CD4-positive, alpha-beta T cell (primary cell): ENCODE measurements around the gene LCE2A. TPM values are rescaled to one million over a fixed set of nuclear protein-coding genes. Genes with fewer than 3 reads are reported as not detected.

ENCODE experiments used
- ATAC-seq: fragments of 200-7000 bp; cut with Tn5 transposase; one replicate; pipeline ENCODE4 v1.10.0; 2022; ENCODE audit warnings: mild to moderate bottlenecking; ENCODE audit not compliant: poor library complexity
- CTCF ChIA-PET: fragments of 350-600 bp; sonication (Branson Sonifier 250); formaldehyde crosslinking; loops from one replicate; lab custom pipeline; 2021; ENCODE audit warnings: antibody characterized with exemption, inconsistent platforms; lab: Charles Lee
- POLR2A ChIA-PET: fragments of 350-600 bp; sonication (Branson Sonifier 250); formaldehyde crosslinking; loops from one replicate; lab custom pipeline; 2021; ENCODE audit warnings: antibody characterized with exemption, inconsistent platforms; lab: Charles Lee
- DNase-seq, 14 experiments: peaks; one replicate each; pipeline ENCODE4 v3.0.0-alpha.2; 2013 to 2020; ENCODE audit warnings: mixed read lengths in 2 of 14
- H3K27ac ChIP-seq, 2 donors: one replicate each; pipeline versions ENCODE4 v1.5.1 to v1.7.0; 2013; ENCODE audit warnings: low read length in 2 of 2, low read depth in 1 of 2, mild to moderate bottlenecking in 1 of 2
- H3K27me3 ChIP-seq, 2 experiments: 1 replicate in 1 of 2; 2 replicates in 1 of 2; pipeline versions ENCODE4 v1.6.1 to v1.7.0; 2013; ENCODE audit warnings: low read length in 2 of 2, control low read depth in 1 of 2, mild to moderate bottlenecking in 1 of 2, moderate library complexity in 1 of 2; ENCODE audit not compliant: insufficient read depth in 2 of 2, control insufficient read depth in 1 of 2
- H3K36me3 ChIP-seq: one replicate; pipeline ENCODE4 v1.6.1; 2013; ENCODE audit warnings: low read length, control low read depth; ENCODE audit not compliant: insufficient read depth
- H3K4me1 ChIP-seq: one replicate; pipeline ENCODE4 v1.6.1; 2013; ENCODE audit warnings: low read length, control low read depth; ENCODE audit not compliant: insufficient read depth
- H3K4me3 ChIP-seq: one replicate; pipeline ENCODE4 v1.5.1; 2013; ENCODE audit warnings: mild to moderate bottlenecking, low read length, moderate library complexity
- H3K9me3 ChIP-seq, 2 experiments: 1 replicate in 1 of 2; 2 replicates in 1 of 2; pipeline versions ENCODE4 v1.6.1 to v1.7.0; 2013; ENCODE audit warnings: low read length in 2 of 2, mild to moderate bottlenecking in 2 of 2, control low read depth in 1 of 2, moderate library complexity in 1 of 2; ENCODE audit not compliant: control insufficient read depth in 1 of 2, insufficient read depth in 1 of 2
- H3K27ac Mint-ChIP-seq: one replicate; pipeline ENCODE4 v1.8.0; 2020; ENCODE audit warnings: mixed read lengths
- H3K27me3 Mint-ChIP-seq: one replicate; pipeline ENCODE4 v1.8.0; 2021; ENCODE audit warnings: mixed read lengths
- H3K36me3 Mint-ChIP-seq: one replicate; pipeline ENCODE4 v1.8.0; 2021; ENCODE audit warnings: low read depth, mixed read lengths
- H3K4me1 Mint-ChIP-seq: one replicate; pipeline ENCODE4 v1.8.0; 2021; ENCODE audit warnings: low read depth, mixed read lengths
- H3K4me3 Mint-ChIP-seq: one replicate; pipeline ENCODE4 v1.8.0; 2020; ENCODE audit warnings: mild to moderate bottlenecking, mixed read lengths
- H3K9me3 Mint-ChIP-seq: one replicate; pipeline ENCODE4 v1.8.0; 2020; ENCODE audit warnings: mixed read lengths
- intact Hi-C, 2 experiments: fragments of 100-400 bp; cut with DNase I in 1 of 2; cut with micrococcal nuclease in 1 of 2; formaldehyde crosslinking; loops; one replicate each; pipeline versions ENCODE4 v1.15.1 to v1.9.0; 2023 to 2025; cut with DNase I, micrococcal nuclease
- polyA plus RNA-seq, 2 donors: library from polyadenylated mRNA; unstranded; fragments of 120-200 nt; gene quantifications; one replicate each; pipeline ENCODE4 v1.2.1, GENCODE V29; 2013
- total RNA-seq, 174 experiments: library from RNA in 2 of 174; stranded (reverse) in 2 of 174; gene quantifications; one replicate each; pipeline ENCODE4 v1.2.3 and lab custom pipeline; 2021 to 2026
- TF ChIP-seq, protein P1 (sequence below): fragments of 200-600 bp; IDR thresholded peaks from one replicate; pipeline ENCODE4 v1.8.0; 2022; ENCODE audit warnings: antibody characterized with exemption, mild to moderate bottlenecking

LCE2A gene, protein sequence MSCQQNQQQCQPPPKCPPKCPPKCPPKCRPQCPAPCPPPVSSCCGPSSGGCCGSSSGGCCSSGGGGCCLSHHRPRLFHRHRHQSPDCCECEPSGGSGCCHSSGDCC
- total RNA-seq (not detected), total RNA-seq (lab: John Stamatoyannopoulos, UW) (0 to 0.07 (median 0) reads per million in 172 experiments)
- polyA plus RNA-seq (2013, experiment 1 of 2), result not detected
- not detected for polyA plus RNA-seq (2013, experiment 2 of 2)

DNA sequence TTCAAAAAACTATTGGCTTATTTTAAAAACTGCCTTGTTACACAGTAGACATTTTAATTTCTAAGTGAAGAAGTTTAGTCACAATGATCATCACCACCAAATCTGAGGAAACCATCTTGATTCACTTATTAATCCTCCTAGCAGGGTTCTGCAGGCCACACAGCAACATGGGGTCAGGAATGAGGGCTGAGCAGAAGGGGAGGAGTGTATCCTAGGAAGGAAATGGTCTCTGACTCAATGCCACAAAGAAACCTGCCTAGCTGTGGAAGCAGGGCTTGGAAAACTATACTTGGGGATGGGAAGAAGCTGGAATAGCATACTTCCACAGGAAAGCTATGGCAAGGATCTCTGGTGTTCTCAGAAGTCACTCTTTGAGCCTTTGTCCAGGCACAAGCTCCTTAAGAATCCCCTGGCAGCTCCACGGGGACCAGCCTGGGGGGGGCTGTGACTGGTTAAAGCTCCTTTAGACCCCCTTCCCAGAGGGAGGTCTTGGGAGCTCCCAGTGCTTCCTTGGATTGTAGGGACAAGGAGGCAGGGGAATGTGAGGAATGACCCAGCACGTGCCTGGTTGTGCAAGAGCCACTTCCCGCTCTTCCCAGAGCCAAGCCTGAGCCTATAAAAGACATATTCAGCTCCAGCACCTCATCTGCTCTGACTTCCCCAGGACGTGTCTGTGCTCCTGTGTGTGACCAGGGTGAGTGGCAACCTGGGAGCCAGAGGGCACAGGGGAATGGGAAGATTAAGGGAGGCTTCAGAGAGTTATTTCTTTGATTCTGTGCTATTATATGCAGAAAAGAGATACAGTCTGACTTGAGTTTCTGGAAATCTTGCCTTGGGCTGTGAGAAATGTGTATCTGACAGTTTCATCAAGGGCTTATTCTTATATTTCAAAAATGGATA is at the start of gene LCE2A:
Gene LCE2A (plus strand): TSS at position 645 of the 900 bp plus-strand sequence. CDS start 557 bp downstream, outside the sequence.
- H3K36me3 ChIP-seq, result no peaks in the 10 kb centered on the region
- no peaks in the 10 kb centered on the region for H3K4me1 Mint-ChIP-seq
- no peaks in the 10 kb centered on the region for H3K4me1 ChIP-seq
- intact Hi-C loops, result no loop called here
- ChIA-PET POLR2A (no interaction called here), CTCF (no interaction called here)
- H3K9me3 Mint-ChIP-seq, result no peaks in the 10 kb centered on the region
- H3K27ac ChIP-seq, result no peak within 1 kb of the TSS
- H3K9me3 ChIP-seq, result no peaks in the 10 kb centered on the region
- no peak within 1 kb of the TSS for H3K4me3 ChIP-seq
- TF ChIP-seq, protein P1, sequence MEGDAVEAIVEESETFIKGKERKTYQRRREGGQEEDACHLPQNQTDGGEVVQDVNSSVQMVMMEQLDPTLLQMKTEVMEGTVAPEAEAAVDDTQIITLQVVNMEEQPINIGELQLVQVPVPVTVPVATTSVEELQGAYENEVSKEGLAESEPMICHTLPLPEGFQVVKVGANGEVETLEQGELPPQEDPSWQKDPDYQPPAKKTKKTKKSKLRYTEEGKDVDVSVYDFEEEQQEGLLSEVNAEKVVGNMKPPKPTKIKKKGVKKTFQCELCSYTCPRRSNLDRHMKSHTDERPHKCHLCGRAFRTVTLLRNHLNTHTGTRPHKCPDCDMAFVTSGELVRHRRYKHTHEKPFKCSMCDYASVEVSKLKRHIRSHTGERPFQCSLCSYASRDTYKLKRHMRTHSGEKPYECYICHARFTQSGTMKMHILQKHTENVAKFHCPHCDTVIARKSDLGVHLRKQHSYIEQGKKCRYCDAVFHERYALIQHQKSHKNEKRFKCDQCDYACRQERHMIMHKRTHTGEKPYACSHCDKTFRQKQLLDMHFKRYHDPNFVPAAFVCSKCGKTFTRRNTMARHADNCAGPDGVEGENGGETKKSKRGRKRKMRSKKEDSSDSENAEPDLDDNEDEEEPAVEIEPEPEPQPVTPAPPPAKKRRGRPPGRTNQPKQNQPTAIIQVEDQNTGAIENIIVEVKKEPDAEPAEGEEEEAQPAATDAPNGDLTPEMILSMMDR, result no peak
- DNase-seq (no peak), ATAC-seq (no peak)
- H3K27me3 Mint-ChIP-seq, result peaks cover 8% of the 10 kb centered on the region
- no peak within 1 kb of the TSS for H3K4me3 Mint-ChIP-seq
- peaks cover 0 to 3% of the 10 kb centered on the region in 2 experiments for H3K27me3 ChIP-seq
- no peaks in the 10 kb centered on the region for H3K36me3 Mint-ChIP-seq
- no peak within 1 kb of the TSS for H3K27ac Mint-ChIP-seq

DNA sequence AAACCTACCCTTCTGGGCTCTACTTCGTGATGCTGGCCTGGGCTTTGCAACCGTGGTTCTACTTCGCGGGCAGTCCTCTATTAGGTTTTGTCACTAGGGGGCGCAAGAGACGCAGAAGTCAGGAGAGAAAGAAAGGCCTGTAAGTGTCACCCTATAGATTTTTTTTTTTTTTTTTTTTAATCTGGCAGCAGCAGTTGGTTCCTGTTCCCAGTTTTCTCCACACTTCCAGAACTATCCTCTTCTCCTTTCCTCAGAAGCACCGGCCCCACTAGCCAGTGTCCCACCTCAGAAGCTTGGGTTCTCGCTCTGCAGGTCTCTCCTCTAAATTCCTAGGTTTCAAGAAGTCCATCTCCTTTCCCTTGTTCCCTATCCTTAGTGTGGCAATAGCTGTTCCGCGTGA is 44.0 kb upstream of the LCE2A start:
- H3K4me3 ChIP-seq, result no peak overlapping the region
- H3K4me1 ChIP-seq, result no peaks in the 10 kb centered on the region
- H3K4me1 Mint-ChIP-seq, result no peaks in the 10 kb centered on the region
- no peak for ATAC-seq
- no peak overlapping the region for H3K27ac ChIP-seq
- CTCF ChIA-PET, result no interaction called here
- TF ChIP-seq, protein P1, result peak; percentile 52
- H3K27ac Mint-ChIP-seq, result no peak overlapping the region
- no peaks in the 10 kb centered on the region for H3K9me3 Mint-ChIP-seq
- POLR2A ChIA-PET, result no interaction called here
- H3K4me3 Mint-ChIP-seq, result no peak overlapping the region
- no peaks in the 10 kb centered on the region for H3K9me3 ChIP-seq
- no peaks in the 10 kb centered on the region for H3K36me3 Mint-ChIP-seq
- no peaks in the 10 kb centered on the region for H3K36me3 ChIP-seq
- peaks cover 7 to 11% of the 10 kb centered on the region in 2 experiments for H3K27me3 ChIP-seq
- DNase-seq, result peak in 10 of 14 experiments; percentile 6 to 63 (median 22)
- intact Hi-C loops, result loop anchor here (5.0 kb wide), 1 partner anchor 623 kb away; no protein-coding TSS in a partner anchor
- H3K27me3 Mint-ChIP-seq, result peaks cover 28% of the 10 kb centered on the region

DNA sequence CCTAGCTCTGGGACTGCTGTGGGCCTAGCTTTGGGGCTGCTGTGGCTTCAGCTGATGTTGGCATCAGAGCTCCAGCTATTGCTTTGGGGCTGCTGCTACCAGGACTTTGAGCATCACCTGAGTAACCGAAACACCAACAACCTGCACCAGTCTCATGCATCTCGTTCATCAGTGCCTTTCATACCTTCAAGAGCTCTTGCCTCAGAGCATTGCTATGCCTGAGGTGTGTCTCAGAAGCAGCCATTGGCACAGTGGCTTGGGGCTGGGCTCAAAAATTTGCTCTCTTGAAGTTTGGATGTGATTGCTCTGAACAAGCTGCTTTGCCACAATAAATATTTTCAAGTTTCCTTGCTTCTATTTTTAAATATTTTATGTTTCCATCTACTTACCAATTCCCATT is 41.7 kb upstream of the LCE2A start:
- H3K9me3 ChIP-seq, result no peaks in the 10 kb centered on the region
- Mint-ChIP-seq H3K36me3 (no peaks in the 10 kb centered on the region), H3K4me1 (no peaks in the 10 kb centered on the region), H3K27ac (no peak overlapping the region), H3K4me3 (no peak overlapping the region), H3K9me3 (no peaks in the 10 kb centered on the region), H3K27me3 (peaks cover 13% of the 10 kb centered on the region)
- intact Hi-C loops, result no loop called here
- H3K27me3 ChIP-seq, result peaks cover 0 to 11% of the 10 kb centered on the region in 2 experiments
- CTCF ChIA-PET, result no interaction called here
- TF ChIP-seq, protein P1, result no peak
- POLR2A ChIA-PET, result no interaction called here
- H3K27ac ChIP-seq, result no peak overlapping the region
- H3K4me3 ChIP-seq, result no peak overlapping the region
- no peak for DNase-seq
- no peaks in the 10 kb centered on the region for H3K36me3 ChIP-seq
- H3K4me1 ChIP-seq, result no peaks in the 10 kb centered on the region
- no peak for ATAC-seq
